Smooth muscle cell (in vitro differentiated cells): ENCODE results near the gene PKIB. TPM values are rescaled to one million over a fixed set of nuclear protein-coding genes. Genes with fewer than 3 reads are reported as not detected.

Source experiments
- DNase-seq: peaks from one replicate; lab custom pipeline; 2025; ENCODE audit not compliant: unreplicated experiment; lab: John Stamatoyannopoulos, UW
- H2AFZ ChIP-seq: fragments of 200-600 bp; sonication (generic); 2 replicates; pipeline ENCODE4 v1.6.0; 2016; ENCODE audit warnings: antibody characterized with exemption, low read depth, mild to moderate bottlenecking
- H3F3A ChIP-seq: fragments of 200-600 bp; sonication (generic); 2 replicates; pipeline ENCODE4 v1.6.0; 2017; ENCODE audit warnings: antibody characterized with exemption, low read depth
- H3K27ac ChIP-seq: fragments of 200-600 bp; sonication (generic); 2 replicates; pipeline ENCODE4 v1.5.1; 2016; ENCODE audit warnings: low read depth, mild to moderate bottlenecking
- H3K27me3 ChIP-seq: fragments of 200-600 bp; sonication (generic); 2 replicates; pipeline ENCODE4 v1.6.1; 2016; ENCODE audit warnings: low read depth, mild to moderate bottlenecking
- H3K36me3 ChIP-seq: fragments of 200-600 bp; sonication (generic); 2 replicates; pipeline ENCODE4 v1.5.1; 2016; ENCODE audit warnings: low read depth
- H3K4me1 ChIP-seq: fragments of 200-600 bp; sonication (generic); 2 replicates; pipeline ENCODE4 v1.5.1; 2016; ENCODE audit warnings: low read depth
- H3K4me2 ChIP-seq: fragments of 200-600 bp; sonication (generic); 2 replicates; pipeline ENCODE4 v1.6.0; 2016; ENCODE audit warnings: mild to moderate bottlenecking
- H3K4me3 ChIP-seq: fragments of 200-600 bp; sonication (generic); 2 replicates; pipeline ENCODE4 v1.5.1; 2016; ENCODE audit warnings: mild to moderate bottlenecking
- H3K79me2 ChIP-seq: fragments of 200-600 bp; sonication (generic); 2 replicates; pipeline ENCODE4 v1.6.0; 2016; ENCODE audit warnings: low read depth, mild to moderate bottlenecking
- H3K9ac ChIP-seq: fragments of 200-600 bp; sonication (generic); 2 replicates; pipeline ENCODE4 v1.6.0; 2016; ENCODE audit warnings: low read depth
- H3K9me3 ChIP-seq: fragments of 200-600 bp; sonication (generic); replicated peaks from 2 replicates; pipeline ENCODE4 v1.5.1; 2016; ENCODE audit warnings: low read depth
- H4K20me1 ChIP-seq: fragments of 200-600 bp; sonication (generic); 2 replicates; pipeline ENCODE4 v1.6.0; 2016; ENCODE audit warnings: low read depth
- WGBS: methylation state at CpG from one replicate; pipeline ENCODE4 v1.1.7; 2016; ENCODE audit warnings: low lambda C conversion rate; 5-methylcytosine and 5-hydroxymethylcytosine counted together
- polyA plus RNA-seq: library from polyadenylated mRNA; unstranded; fragments of >200 nt; fragmentation: Nextera tagmentation; extraction: Ambion mirVana; gene quantifications from 2 replicates; pipeline ENCODE4 v1.2.1, GENCODE V29; 2016
- total RNA-seq: library from RNA; depleted of rRNA; stranded (reverse); fragments of >200 nt; gene quantifications from 2 replicates; pipeline ENCODE4 v1.2.3, GENCODE V29; 2014
- TF ChIP-seq, protein P1 (sequence below): fragments of 200-600 bp; sonication (generic); IDR thresholded peaks from 2 replicates; pipeline ENCODE4 v1.5.1; 2017; ENCODE audit warnings: borderline replicate concordance, mild to moderate bottlenecking, antibody characterized with exemption; ENCODE audit not compliant: insufficient read depth, poor library complexity, severe bottlenecking

PKIB gene
- total and polyA plus RNA-seq, 2 experiments from 2014 or later = 65.6 to 82.6 TPM

DNA sequence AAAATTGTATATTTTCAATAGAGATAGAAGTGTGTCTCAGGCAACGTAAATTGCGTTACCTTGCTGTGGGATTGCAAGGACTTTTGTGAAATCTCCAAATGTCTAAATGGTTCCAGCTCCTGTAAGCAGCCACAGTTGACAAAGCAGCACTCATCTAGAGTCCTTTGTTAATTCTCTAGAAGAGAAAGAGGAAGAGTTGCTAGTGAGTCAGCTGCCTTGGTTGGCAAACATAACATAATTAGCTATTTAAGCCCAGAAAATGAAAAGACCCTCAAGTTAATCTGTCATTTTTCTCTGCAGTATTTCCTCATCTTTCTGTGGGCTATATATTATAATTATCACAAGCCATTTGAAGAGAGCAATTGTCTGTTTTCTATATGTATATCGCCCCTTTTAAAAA, 102.9 kb downstream of the PKIB start:
- H3K4me1 ChIP-seq = peaks cover 24% of the 10 kb centered on the region
- no peaks in the 10 kb centered on the region for H3K9me3 ChIP-seq
- H3K4me3 ChIP-seq = no peak overlapping the region
- H3K27ac ChIP-seq = peak overlapping the region; percentile 45
- H3K36me3 ChIP-seq = no peaks in the 10 kb centered on the region
- no peak overlapping the region for H3K9ac ChIP-seq
- no peaks in the 10 kb centered on the region for H4K20me1 ChIP-seq
- H3K79me2 ChIP-seq = no peaks in the 10 kb centered on the region
- DNase-seq = no peak
- H3K27me3 ChIP-seq = no peaks in the 10 kb centered on the region
- H2AFZ ChIP-seq = no peak overlapping the region
- H3F3A ChIP-seq = no peaks in the 10 kb centered on the region
- H3K4me2 ChIP-seq = peak overlapping the region; percentile 34
- WGBS = 94% methylated on average over 3 of the region's 3 CpGs
- TF ChIP-seq, protein P1, sequence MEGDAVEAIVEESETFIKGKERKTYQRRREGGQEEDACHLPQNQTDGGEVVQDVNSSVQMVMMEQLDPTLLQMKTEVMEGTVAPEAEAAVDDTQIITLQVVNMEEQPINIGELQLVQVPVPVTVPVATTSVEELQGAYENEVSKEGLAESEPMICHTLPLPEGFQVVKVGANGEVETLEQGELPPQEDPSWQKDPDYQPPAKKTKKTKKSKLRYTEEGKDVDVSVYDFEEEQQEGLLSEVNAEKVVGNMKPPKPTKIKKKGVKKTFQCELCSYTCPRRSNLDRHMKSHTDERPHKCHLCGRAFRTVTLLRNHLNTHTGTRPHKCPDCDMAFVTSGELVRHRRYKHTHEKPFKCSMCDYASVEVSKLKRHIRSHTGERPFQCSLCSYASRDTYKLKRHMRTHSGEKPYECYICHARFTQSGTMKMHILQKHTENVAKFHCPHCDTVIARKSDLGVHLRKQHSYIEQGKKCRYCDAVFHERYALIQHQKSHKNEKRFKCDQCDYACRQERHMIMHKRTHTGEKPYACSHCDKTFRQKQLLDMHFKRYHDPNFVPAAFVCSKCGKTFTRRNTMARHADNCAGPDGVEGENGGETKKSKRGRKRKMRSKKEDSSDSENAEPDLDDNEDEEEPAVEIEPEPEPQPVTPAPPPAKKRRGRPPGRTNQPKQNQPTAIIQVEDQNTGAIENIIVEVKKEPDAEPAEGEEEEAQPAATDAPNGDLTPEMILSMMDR = no peak

- H2AFZ ChIP-seq = no peak overlapping the region
- no peak overlapping the region for H3K4me3 ChIP-seq
- H3K27ac ChIP-seq = no peak overlapping the region
- over 99% methylated on average over 5 of the region's 5 CpGs for WGBS
- no peaks in the 10 kb centered on the region for H3K9me3 ChIP-seq
- H3K27me3 ChIP-seq = no peaks in the 10 kb centered on the region
- no peaks in the 10 kb centered on the region for H4K20me1 ChIP-seq
- no peaks in the 10 kb centered on the region for H3F3A ChIP-seq
- H3K79me2 ChIP-seq = no peaks in the 10 kb centered on the region
- peaks cover 24% of the 10 kb centered on the region for H3K4me1 ChIP-seq
- H3K4me2 ChIP-seq = no peak overlapping the region
- DNase-seq = no peak
- TF ChIP-seq, protein P1 = no peak
- no peak overlapping the region for H3K9ac ChIP-seq
- H3K36me3 ChIP-seq = no peaks in the 10 kb centered on the region
These were observed 103.9 kb downstream of the PKIB start for GRCh38 chr6:122714059-122714458.

DNA sequence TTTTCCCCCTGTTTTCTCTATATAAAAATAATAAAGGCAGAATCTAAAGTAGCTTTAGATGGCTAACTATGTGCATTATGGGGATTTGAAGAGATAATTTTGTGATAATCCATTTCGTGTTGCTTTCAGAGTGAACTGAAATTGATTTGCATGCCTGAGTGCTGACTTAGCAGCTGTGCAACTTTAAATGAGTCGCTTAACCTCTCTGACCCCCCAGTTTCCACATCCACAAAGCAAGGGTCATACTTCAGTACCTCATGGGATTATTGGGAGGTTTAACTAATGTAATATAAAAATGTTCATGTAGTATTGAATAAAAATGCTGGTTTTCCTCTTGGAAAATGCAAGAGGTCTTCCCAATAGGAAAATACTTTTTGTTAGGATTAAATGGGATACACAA, 105.5 kb downstream of the PKIB start:
- H2AFZ ChIP-seq = no peak overlapping the region
- TF ChIP-seq, protein P1 = no peak
- no peak overlapping the region for H3K4me3 ChIP-seq
- H3K27ac ChIP-seq = no peak overlapping the region
- H3K4me2 ChIP-seq = no peak overlapping the region
- no peaks in the 10 kb centered on the region for H4K20me1 ChIP-seq
- H3K36me3 ChIP-seq = no peaks in the 10 kb centered on the region
- H3K9me3 ChIP-seq = no peaks in the 10 kb centered on the region
- no peaks in the 10 kb centered on the region for H3K79me2 ChIP-seq
- no peak for DNase-seq
- no peaks in the 10 kb centered on the region for H3K27me3 ChIP-seq
- peaks cover 24% of the 10 kb centered on the region for H3K4me1 ChIP-seq
- no peak overlapping the region for H3K9ac ChIP-seq
- 78% methylated on average over 2 of the region's 2 CpGs for WGBS
- no peaks in the 10 kb centered on the region for H3F3A ChIP-seq

GRCh38 chr6:122717350-122717749, 107.1 kb downstream of the PKIB start:
- DNase-seq = no peak
- Histone ChIP-seq H3K9ac (no peak overlapping the region), H3K4me1 (peaks cover 24% of the 10 kb centered on the region), H3K9me3 (no peaks in the 10 kb centered on the region), H3F3A (no peaks in the 10 kb centered on the region), H4K20me1 (no peaks in the 10 kb centered on the region), H3K79me2 (no peaks in the 10 kb centered on the region), H3K4me2 (no peak overlapping the region), H2AFZ (no peak overlapping the region), H3K27ac (no peak overlapping the region), H3K36me3 (no peaks in the 10 kb centered on the region), H3K4me3 (no peak overlapping the region), H3K27me3 (no peaks in the 10 kb centered on the region)
- WGBS = 38% methylated on average over 2 of the region's 2 CpGs
- TF ChIP-seq, protein P1 = no peak
